ENCODE data around the gene ADD3. TPM values are rescaled to one million over a fixed set of nuclear protein-coding genes. Genes with fewer than 3 reads are reported as not detected.

Gene ADD3
- total RNA-seq, 2 donors from 2014 or later = 91.1 to 659 TPM

- no peaks in the 10 kb centered on the region for H3K27me3 ChIP-seq (replicated peaks; ENCODE audit: insufficient read depth)
- DNase-seq (ENCODE audit: low spot score) (no peak), ATAC-seq (ENCODE audit: insufficient number of reproducible peaks, low FRiP score, low read depth) (no peak)
Observed at GRCh38 chr10:110171032-110171431, 163.2 kb downstream of the ADD3 start.

GRCh38 chr10:110172155-110172554, 164.4 kb downstream of the ADD3 start:
- peaks cover 3 to 11% of the 10 kb centered on the region in 2 donors for H3K4me1 ChIP-seq (ENCODE audit: control insufficient read depth in 1 of 2, low read depth in 2 of 2)
- no peak overlapping the region for H3K4me3 ChIP-seq
- H3K27ac ChIP-seq = no peak overlapping the region
- H3K9me3 ChIP-seq = no peaks in the 10 kb centered on the region
- no peak for TF ChIP-seq CTCF (IDR thresholded peaks at IDR 0.05)
- ATAC-seq (ENCODE audit: insufficient number of reproducible peaks, low FRiP score, low read depth) = no peak
- DNase-seq (ENCODE audit: low spot score) = no peak
- no peaks in the 10 kb centered on the region for H3K36me3 ChIP-seq
- no peaks in the 10 kb centered on the region for H3K27me3 ChIP-seq (replicated peaks; ENCODE audit: insufficient read depth)

More at GRCh38 chr10:110171032-110171431, 163.2 kb downstream of the ADD3 start:
- no peaks in the 10 kb centered on the region for H3K9me3 ChIP-seq
- H3K4me1 ChIP-seq (ENCODE audit: control insufficient read depth in 1 of 2, low read depth in 2 of 2) = peaks cover 0 to 11% of the 10 kb centered on the region in 2 donors
- H3K27ac ChIP-seq = no peak overlapping the region
- no peak for TF ChIP-seq CTCF (IDR thresholded peaks at IDR 0.05)
- H3K36me3 ChIP-seq = no peaks in the 10 kb centered on the region
- no peak overlapping the region for H3K4me3 ChIP-seq

- H3K9me3 ChIP-seq = no peaks in the 10 kb centered on the region
- no peak overlapping the region for H3K4me3 ChIP-seq
- peaks cover 0 to 3% of the 10 kb centered on the region in 2 donors for H3K4me1 ChIP-seq (ENCODE audit: control insufficient read depth in 1 of 2, low read depth in 2 of 2)
- no peak for TF ChIP-seq CTCF (IDR thresholded peaks at IDR 0.05)
- no peaks in the 10 kb centered on the region for H3K36me3 ChIP-seq
- no peak for ATAC-seq (ENCODE audit: insufficient number of reproducible peaks, low FRiP score, low read depth)
- no peak overlapping the region for H3K27ac ChIP-seq
- no peak for DNase-seq (ENCODE audit: low spot score)
- H3K27me3 ChIP-seq (replicated peaks; ENCODE audit: insufficient read depth) = no peaks in the 10 kb centered on the region
Observed at GRCh38 chr10:110174201-110174600, 166.4 kb downstream of the ADD3 start.

- ATAC-seq (ENCODE audit: insufficient number of reproducible peaks, low FRiP score, low read depth) = no peak
- H3K4me1 ChIP-seq (ENCODE audit: control insufficient read depth in 1 of 2, low read depth in 2 of 2) = peaks cover 0 to 3% of the 10 kb centered on the region in 2 donors
- H3K4me3 ChIP-seq = no peak overlapping the region
- DNase-seq (ENCODE audit: low spot score) = no peak
- no peak for TF ChIP-seq CTCF (IDR thresholded peaks at IDR 0.05)
- H3K9me3 ChIP-seq = no peaks in the 10 kb centered on the region
- H3K27ac ChIP-seq = no peak overlapping the region
- no peaks in the 10 kb centered on the region for H3K27me3 ChIP-seq (replicated peaks; ENCODE audit: insufficient read depth)
- H3K36me3 ChIP-seq = no peaks in the 10 kb centered on the region
Observed at GRCh38 chr10:110174816-110175215, 167.0 kb downstream of the ADD3 start.

GRCh38 chr10:110175406-110175805, 167.6 kb downstream of the ADD3 start:
- no peak overlapping the region for H3K4me3 ChIP-seq
- no peaks in the 10 kb centered on the region for H3K36me3 ChIP-seq
- DNase-seq (ENCODE audit: low spot score) (no peak), ATAC-seq (ENCODE audit: insufficient number of reproducible peaks, low FRiP score, low read depth) (no peak)
- no peak for TF ChIP-seq CTCF (IDR thresholded peaks at IDR 0.05)
- H3K27ac ChIP-seq = no peak overlapping the region
- H3K27me3 ChIP-seq (replicated peaks; ENCODE audit: insufficient read depth) = no peaks in the 10 kb centered on the region
- H3K4me1 ChIP-seq (ENCODE audit: control insufficient read depth in 1 of 2, low read depth in 2 of 2) = peaks cover 0 to 3% of the 10 kb centered on the region in 2 donors
- no peaks in the 10 kb centered on the region for H3K9me3 ChIP-seq
